ENCODE measurements around the gene SNX1.

Gene SNX1

GRCh38 chr15:64071931-64072765 lies 23.6 kb upstream of the SNX1 start:
- no peak for TF ChIP-seq TAF1 (IDR thresholded peaks at IDR 0.05; ENCODE audit: borderline replicate concordance, insufficient read depth, low read length)
- TF ChIP-seq REST (IDR thresholded peaks at IDR 0.05; ENCODE audit: insufficient read depth in 1 of 2, low read depth in 2 of 2, low read length in 2 of 2), result no peak
- TF ChIP-seq SIN3A (IDR thresholded peaks at IDR 0.05; ENCODE audit: borderline replicate concordance, insufficient read depth, low read length), result no peak
- no peak for TF ChIP-seq FOXP2 (optimal IDR thresholded peaks at IDR 0.05; ENCODE audit: borderline replicate concordance, extremely low read depth, extremely low read length, insufficient read depth)
- TF ChIP-seq POLR2AphosphoS5 (IDR thresholded peaks at IDR 0.05; ENCODE audit: low read depth, low read length), result no peak

GRCh38 chr15:64072812-64073211 lies 23.0 kb upstream of the SNX1 start:
- no peak for TF ChIP-seq POLR2AphosphoS5 (IDR thresholded peaks at IDR 0.05; ENCODE audit: low read depth, low read length)
- no peak for TF ChIP-seq FOXP2 (optimal IDR thresholded peaks at IDR 0.05; ENCODE audit: borderline replicate concordance, extremely low read depth, extremely low read length, insufficient read depth)
- no peak for TF ChIP-seq REST (IDR thresholded peaks at IDR 0.05; ENCODE audit: insufficient read depth in 1 of 2, low read depth in 2 of 2, low read length in 2 of 2)
- TF ChIP-seq TAF1 (IDR thresholded peaks at IDR 0.05; ENCODE audit: borderline replicate concordance, insufficient read depth, low read length), result no peak
- no peak for TF ChIP-seq SIN3A (IDR thresholded peaks at IDR 0.05; ENCODE audit: borderline replicate concordance, insufficient read depth, low read length)

GRCh38 chr15:64082757-64083156 lies 13.0 kb upstream of the SNX1 start:
- TF ChIP-seq TAF1 (IDR thresholded peaks at IDR 0.05; ENCODE audit: borderline replicate concordance, insufficient read depth, low read length), result no peak
- TF ChIP-seq SIN3A (IDR thresholded peaks at IDR 0.05; ENCODE audit: borderline replicate concordance, insufficient read depth, low read length), result no peak
- no peak for TF ChIP-seq REST (IDR thresholded peaks at IDR 0.05; ENCODE audit: insufficient read depth in 1 of 2, low read depth in 2 of 2, low read length in 2 of 2)
- no peak for TF ChIP-seq POLR2AphosphoS5 (IDR thresholded peaks at IDR 0.05; ENCODE audit: low read depth, low read length)
- no peak for TF ChIP-seq FOXP2 (optimal IDR thresholded peaks at IDR 0.05; ENCODE audit: borderline replicate concordance, extremely low read depth, extremely low read length, insufficient read depth)

- TF ChIP-seq FOXP2 (optimal IDR thresholded peaks at IDR 0.05; ENCODE audit: borderline replicate concordance, extremely low read depth, extremely low read length, insufficient read depth) (no peak), REST (IDR thresholded peaks at IDR 0.05; ENCODE audit: insufficient read depth in 1 of 2, low read depth in 2 of 2, low read length in 2 of 2) (no peak), SIN3A (IDR thresholded peaks at IDR 0.05; ENCODE audit: borderline replicate concordance, insufficient read depth, low read length) (no peak), POLR2AphosphoS5 (IDR thresholded peaks at IDR 0.05; ENCODE audit: low read depth, low read length) (no peak), TAF1 (IDR thresholded peaks at IDR 0.05; ENCODE audit: borderline replicate concordance, insufficient read depth, low read length) (no peak)
Measured at GRCh38 chr15:64089543-64090280, 6.1 kb upstream of the SNX1 start.

Measured in PFSK-1 (cell line).